ENCODE results near the gene P3H3.

The P3H3 gene

GRCh38 chr12:6827982-6828780, at the start of gene P3H3:
TSS of gene P3H3 (plus strand) at chr12:6828407. CDS start at chr12:6828441, 34 bp downstream.
- DNase-seq = peak; percentile 61

DNA sequence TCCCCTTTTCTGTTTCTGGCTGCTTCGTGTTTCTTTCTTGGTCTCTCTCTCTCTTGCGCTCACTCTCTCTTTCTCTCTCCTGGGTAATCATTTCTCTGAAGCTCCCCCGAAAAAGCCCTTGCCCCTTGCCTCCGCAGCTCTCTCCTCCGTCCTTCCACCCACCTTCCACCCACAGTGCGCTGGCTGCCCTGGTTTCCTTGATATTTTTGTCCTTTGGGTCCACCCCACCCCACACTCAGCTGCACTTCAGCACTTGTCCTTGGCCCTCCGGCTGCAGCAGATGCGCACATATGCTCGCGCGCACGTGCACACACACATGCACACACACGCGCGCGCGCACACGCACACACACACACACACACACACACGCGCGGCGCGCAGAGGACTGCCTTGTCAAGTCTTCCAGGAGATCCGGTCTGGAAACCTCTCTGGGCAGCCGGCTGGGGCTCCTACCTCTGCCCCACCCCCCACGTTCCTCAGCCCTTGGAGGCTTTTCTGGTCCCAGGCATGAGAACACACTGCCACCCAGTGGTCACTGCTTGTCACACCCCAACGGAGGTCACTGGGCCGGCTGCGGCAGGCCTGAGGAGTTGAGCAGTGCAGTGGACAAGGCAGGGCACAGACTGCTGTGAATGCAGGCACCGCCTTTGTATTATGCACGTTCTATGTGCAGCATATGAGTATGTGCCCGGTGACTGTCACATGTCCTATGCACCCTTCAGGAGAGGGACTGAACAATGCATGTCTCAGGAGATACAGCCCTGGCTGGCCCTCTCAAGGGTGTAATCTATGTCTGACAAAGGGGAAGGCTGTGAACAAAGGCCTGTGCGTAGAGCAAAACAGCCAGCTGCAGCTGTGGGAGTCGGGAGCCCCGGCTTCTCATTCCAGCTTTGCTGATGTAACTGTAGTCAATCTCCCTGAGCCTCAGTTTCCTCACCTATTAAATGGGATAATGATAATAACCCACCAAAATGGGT, 49.3 kb upstream of the P3H3 start:
- peak; percentile 88 for DNase-seq

DNA sequence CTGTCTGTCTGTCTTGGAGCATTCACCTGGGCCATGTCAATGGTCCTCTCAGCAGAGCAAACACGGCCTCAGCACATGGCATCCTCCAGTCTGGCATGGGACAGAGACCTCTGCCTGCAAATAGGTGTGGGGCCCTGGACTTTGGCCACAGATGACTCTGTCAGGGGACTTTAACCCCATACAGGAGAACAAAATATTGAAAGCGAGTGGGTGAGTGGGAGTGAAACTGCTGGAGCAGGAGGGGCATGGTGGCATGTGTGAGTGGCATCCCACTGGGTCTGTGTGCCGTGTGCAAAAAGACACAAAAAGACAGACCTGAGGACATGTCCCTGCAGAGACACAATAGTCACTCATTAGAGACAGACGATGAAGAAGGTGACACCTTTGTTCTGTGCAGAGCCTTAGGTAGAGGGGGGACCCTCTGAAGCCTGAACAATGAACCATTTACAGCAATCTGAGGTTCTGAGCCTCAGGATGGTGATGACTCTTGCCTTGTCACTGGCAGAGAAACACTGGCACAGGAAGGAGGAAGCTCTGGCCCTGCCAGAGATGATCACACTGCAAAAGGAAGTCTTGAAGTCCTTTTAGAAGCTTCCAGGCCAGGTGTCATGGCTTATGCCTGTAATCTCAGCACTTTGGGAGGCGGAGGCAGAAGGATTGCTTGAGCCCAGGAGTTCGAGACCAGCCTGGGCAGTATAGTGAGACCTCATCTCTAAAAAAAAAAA, 48.3 kb upstream of the P3H3 start:
- DNase-seq = no peak

- no peak for DNase-seq
Observed at GRCh38 chr12:6780573-6780972, 47.6 kb upstream of the P3H3 start.

DNA sequence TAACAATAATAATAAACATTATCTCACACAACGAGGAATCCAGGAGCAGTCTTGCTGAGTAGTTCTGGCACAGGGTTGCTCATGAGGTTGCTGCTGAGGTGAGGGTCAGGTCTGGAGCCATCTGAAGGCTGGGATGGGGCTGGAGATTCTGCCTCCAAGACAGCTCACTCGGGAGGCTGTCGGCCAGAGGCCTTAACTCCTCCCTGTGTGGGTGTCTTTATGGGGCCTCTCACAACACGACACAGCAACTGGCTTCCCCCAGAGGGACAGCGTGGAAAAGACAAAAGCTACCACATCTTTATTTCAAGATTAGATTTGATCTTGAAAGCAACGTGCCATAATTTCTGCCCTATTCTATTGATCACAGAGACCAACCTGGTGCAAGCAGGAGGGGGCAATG, 46.1 kb upstream of the P3H3 start:
- DNase-seq = no peak

DNA sequence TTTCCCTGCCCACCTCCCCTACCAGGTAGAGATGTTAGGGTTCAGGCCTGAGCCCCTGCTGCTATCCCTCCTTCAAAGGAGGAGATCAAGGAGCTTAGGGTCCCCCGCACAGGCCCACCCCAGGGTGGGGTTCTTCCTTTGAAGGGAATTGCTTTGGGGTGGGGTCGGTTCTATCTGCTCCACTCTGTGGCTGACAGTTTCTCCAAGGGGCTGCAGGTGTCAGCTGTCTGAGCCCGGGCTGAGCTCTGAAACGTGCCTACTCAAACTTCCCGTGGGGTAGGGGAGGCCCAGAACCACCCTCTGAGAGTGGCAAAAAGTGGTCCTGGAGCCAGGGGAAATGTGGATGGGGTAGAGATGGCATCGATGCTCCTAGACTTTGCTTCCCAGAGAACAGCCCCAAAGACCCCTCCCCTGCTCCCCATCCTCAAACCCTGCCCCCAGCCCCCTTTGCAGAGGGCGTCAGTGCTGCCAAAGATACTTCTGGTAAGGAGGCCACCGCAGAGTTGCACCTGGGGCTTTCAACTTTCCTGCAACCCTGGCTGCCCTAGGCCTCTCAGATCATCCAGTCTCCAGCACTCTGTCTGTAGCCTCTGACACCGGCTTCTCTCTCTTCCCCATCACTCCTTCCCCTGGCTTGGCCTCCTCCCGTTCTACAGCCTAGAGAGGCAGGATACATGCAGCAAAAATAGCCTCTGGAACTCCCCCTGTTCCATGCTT, 45.2 kb upstream of the P3H3 start:
- no peak for DNase-seq

GRCh38 chr12:6783828-6784227, 44.4 kb upstream of the P3H3 start:
- DNase-seq = no peak

GRCh38 chr12:6784296-6784695, 43.9 kb upstream of the P3H3 start:
- DNase-seq = peak; percentile 30

- DNase-seq = no peak
Observed at GRCh38 chr12:6784761-6785160, 43.4 kb upstream of the P3H3 start.

DNA sequence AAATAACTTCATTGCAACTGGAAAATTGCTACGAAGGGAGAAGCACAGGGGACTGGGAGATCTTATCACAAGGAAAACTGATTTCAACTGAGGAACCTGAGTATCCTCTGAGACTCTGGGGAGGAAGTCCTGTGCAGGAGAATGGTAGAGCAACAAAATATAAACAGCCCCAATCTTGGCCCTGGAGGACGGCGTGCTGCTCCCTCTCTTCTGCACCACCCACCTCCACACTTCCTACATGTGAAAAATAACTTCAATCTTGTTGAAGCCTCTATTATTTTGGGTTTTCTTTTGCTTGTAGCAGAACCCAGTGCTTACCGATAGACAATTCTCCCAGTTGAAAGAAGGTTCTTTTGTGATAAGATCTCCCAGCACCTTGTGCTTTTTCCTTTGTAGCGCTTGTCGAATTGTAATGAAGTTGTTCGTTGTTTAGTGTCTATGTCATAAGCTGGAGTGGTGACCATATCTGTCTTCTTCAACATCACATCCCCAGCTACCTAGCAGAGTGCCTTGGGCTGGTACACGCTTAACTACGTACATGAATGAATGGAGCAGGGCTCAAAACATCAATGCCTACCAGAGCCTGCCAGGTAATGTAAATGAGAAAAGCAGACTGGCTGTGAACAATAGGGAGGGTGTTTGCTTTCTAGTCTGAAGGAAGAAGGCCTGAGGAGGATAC, 41.7 kb upstream of the P3H3 start:
- DNase-seq = no peak

- DNase-seq = no peak
Observed at GRCh38 chr12:6787309-6787708, 40.9 kb upstream of the P3H3 start.

DNA sequence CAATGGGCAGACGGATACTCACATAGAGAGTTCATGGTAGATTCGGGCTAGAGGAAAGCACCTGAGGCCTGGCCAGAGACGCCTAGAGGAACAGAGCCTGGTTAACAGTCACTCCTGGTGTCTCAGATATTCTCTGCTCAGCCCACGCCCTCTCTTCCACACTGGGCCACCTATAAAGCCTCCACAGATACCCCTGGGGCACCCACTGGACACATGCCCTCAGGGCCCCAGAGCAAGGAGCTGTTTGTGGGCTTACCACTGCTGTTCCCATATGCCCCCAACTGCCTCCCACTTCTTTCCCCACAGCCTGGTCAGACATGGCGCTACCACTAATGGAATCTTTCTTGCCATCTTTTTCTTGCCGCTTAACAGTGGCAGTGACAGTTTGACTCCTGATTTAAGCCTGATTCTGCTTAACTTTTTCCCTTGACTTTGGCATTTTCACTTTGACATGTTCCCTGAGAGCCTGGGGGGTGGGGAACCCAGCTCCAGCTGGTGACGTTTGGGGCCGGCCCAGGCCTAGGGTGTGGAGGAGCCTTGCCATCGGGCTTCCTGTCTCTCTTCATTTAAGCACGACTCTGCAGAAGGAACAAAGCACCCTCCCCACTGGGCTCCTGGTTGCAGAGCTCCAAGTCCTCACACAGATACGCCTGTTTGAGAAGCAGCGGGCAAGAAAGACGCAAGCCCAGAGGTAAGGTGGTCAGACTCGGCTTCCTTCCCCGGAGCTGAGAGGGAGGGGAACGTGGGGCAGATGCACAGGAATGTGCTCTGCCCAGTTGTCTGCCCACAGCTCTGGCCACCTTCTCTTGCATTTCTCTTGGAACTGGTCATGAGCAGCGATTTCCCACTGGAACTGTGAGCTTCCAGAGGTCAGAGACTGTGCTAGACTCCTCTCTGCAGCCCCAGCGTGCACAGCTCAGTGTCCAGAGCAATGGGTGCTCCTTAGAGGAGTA, 39.0 kb upstream of the P3H3 start, which contains the start of gene CD4:
Gene CD4 (plus strand): TSS at position 557 of the 953 bp plus-strand sequence. CDS start 10,611 bp downstream, outside the sequence.
- DNase-seq = no peak

DNA sequence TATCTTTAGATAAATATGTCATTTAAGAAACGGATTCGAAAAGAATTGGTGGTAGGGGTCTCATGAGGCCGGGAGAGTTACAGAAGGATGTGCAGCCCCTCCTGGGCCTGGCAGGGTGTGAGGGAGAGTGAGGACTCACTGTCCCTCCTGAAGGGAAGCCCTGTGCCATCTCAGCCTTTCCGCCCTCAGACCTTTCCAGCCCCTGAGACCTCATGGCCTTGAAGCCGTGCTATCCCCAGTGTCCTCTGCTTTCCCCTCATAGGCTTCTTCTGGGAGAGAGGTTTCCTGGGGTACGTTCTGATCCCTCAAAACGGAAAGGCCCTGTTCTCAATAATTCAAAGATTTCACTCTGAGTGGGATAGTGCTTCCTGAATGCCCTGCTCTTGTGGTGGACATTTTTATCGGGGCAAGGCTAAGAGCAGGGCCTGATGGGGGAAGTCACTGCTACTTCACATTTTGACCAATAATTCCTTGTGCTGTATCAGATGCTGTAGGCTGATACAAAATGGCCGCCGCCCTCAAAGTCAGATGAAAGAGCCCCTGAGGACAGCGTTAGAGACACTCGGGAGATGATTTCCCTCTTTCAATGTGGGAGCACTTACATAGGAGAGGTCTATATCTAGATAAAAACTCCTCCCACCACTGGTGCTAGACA, 37.6 kb upstream of the P3H3 start:
- no peak for DNase-seq

GRCh38 chr12:6791931-6792520, 36.2 kb upstream of the P3H3 start:
- DNase-seq = no peak

DNA sequence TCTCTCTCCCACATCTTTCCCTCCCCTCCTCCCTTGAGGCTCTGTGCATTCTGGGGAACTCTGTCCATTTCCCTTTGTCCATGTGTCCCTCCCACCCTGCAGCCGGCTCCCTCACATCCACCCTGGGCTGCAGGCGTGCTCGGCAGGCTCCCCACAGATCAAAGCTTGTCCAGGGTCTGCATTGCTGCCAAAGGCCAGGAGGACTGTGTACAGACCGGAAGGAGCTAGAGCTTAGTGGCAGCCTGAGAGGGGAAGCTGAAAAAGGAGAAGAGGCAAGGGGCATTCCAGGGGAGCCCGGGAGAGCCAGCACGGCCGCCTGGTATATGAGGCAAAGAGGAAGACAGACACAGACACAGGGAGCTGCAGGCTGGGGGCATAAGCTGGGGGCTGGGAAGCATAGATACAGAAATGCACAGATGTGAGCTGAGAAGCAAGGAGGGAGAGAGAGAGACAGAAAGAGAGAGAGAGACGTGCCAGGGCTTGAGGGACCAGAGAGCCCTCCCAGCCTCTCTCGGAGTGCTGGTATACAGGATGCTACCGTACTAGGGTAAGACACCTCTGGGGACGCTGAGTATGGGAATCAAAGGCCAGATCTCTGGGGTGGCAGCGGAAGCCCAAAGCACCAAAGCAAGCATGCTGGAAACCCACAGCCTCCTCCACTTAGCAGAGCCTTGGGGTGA, 35.5 kb upstream of the P3H3 start:
- DNase-seq = no peak

GRCh38 chr12:6795088-6795487, 33.1 kb upstream of the P3H3 start:
- no peak for DNase-seq

- no peak for DNase-seq
Observed at GRCh38 chr12:6796576-6796975, 31.6 kb upstream of the P3H3 start.

GRCh38 chr12:6799147-6799546, 29.1 kb upstream of the P3H3 start:
- no peak for DNase-seq

GRCh38 chr12:6807170-6807569, 21.0 kb upstream of the P3H3 start:
- DNase-seq = no peak

Measured in HCEC 1CT (cell line).